IPS-NIHi11 (cell line): ENCODE results near the gene SRD5A3.

Experiments used
- DNase-seq: peaks from one replicate; pipeline ENCODE4 v3.0.0; 2012; ENCODE audit warnings: mixed read lengths, low spot score

Gene SRD5A3

DNA sequence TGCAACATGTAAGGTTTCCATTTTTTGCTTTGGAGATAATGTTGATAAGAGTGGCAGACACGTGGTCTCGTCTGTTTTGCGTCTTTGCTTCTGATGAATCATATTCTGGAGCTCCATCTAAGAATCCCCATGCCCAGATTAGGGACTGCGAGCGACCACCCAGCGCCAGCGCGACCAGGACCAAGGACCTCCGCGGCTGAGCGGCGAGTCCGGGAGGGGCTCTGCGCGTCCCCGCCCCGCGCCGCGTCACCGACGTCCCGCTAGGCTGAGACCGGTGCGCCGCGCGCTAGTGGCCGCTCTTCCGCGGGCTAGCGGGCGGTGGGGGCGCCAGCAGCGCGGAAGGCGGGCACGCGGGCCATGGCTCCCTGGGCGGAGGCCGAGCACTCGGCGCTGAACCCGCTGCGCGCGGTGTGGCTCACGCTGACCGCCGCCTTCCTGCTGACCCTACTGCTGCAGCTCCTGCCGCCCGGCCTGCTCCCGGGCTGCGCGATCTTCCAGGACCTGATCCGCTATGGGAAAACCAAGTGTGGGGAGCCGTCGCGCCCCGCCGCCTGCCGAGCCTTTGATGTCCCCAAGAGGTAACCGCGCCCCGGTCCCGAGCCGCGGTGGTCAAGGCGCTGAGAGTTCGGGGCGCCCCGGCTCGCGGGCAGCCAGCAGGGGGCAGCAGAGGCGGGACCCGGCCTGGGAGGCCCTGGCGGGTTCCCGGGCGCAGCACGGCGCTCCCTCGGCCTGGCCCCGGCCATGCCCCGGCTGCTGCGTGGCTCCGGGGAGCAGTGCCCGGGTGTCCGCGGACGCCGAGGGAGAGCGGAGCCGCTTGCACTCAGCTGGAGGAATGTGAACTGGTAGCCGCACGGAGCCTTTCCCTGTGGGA is at the start of gene SRD5A3:
TSS of gene SRD5A3 (plus strand) at position 263 of the 871 bp plus-strand sequence. CDS start at position 358, 95 bp downstream.
- peak; percentile 95 for DNase-seq

DNA sequence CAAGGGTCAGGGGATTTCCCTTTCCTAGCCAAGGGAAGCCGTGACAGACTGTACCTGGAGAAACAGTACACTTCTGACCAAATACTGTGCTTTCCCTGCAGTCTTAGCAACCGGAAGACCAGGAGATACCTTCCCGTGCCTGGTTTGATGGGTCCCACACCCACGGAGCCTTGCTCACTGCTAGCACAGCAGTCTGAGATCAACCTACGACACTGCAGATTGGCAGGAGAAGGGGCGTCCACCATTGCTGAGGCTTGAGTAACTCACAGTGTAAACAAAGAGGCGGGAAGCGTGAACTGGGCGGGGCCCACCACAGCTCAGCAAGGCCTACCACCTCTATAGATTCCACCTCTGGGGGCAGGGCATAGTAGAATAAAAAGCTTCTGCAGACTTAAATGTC is 48.7 kb upstream of the SRD5A3 start:
- DNase-seq, result no peak

DNA sequence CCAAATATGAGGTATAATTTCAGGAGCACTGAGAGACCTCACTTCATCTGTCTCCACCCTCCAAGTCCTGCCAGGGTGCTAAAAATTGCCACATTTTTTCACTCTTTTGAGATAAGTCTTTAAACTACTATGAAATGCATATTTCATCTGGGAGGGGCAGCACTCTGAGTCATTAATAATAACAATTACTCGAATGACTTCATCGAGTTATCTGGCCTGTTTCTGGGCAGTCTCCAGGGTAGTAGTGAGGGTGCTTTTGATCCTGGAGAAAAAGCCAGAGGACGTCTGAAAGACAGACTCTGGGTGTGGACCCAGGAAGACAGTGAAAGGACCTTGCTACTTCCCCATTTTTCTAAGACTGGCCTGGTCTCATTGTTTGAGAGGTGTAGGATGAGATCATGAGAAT is 42.3 kb upstream of the SRD5A3 start:
- DNase-seq, result peak; percentile 10

DNA sequence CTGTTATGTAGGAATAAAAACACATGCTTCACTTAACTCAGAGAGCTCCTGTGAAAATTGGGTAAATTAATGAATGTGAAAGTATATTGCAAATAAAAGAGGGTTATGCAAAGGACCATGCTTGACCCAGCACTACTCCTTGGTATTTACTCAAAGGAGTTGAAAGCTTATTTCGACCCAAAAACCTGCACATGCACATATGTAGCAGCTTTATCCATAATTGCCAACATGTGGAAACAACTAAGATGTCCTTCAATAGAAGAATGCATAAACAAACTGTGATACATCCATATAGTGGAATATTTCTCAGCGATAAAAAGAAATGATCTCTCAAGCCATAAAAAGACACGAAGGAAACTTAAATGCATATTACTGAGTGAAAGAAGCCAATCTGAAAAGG is 41.7 kb upstream of the SRD5A3 start:
- DNase-seq, result no peak

DNA sequence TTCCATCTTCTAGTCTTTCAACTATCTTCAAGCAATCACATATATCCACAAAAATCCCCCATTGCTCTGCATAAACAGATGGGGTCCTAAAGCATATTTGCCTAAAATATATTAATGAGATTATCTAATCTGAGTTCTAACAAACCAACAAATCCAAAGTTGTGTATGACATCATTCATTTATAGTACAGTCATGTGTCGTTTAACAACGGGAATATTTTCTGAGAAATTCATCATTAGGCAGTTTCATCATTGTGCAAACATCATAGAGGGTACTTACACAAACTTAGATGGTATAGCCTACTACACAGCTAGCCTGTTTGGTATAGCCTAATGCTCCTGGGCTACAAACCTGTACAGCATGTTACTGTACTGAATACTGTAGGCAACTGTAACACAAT is 38.0 kb upstream of the SRD5A3 start:
- DNase-seq, result no peak

DNA sequence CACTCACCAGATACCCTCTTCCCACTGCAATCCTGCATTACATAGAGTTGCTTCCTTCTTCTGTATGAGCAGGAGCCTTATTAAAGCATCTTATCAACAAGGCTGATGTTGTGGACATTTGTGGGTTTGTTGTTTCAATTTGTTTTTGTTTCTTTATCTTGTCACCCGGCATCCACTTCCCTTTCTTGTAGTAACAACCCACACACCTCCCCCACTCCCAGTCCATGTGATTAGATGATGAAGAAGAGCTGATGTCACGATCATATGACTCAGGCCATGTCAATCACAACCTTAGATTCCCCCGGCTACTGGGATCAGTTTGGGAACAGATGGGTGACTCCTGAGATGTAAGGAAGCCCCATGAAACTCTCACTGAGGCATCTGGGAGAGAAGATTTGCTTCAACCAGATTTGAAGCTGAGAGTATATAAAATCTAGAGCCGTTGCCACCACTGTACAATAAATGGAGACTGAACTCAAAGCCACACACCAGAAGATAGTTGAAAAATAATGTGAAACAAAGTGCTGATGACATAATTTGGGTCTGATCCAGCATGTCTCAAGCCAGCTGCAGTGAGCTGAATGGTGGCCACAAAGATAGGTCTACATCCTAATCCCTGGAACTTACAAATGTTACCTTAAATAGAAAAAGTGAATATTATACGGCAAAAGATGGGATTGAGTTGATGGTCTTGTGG is 34.1 kb upstream of the SRD5A3 start:
- DNase-seq, result no peak

DNA sequence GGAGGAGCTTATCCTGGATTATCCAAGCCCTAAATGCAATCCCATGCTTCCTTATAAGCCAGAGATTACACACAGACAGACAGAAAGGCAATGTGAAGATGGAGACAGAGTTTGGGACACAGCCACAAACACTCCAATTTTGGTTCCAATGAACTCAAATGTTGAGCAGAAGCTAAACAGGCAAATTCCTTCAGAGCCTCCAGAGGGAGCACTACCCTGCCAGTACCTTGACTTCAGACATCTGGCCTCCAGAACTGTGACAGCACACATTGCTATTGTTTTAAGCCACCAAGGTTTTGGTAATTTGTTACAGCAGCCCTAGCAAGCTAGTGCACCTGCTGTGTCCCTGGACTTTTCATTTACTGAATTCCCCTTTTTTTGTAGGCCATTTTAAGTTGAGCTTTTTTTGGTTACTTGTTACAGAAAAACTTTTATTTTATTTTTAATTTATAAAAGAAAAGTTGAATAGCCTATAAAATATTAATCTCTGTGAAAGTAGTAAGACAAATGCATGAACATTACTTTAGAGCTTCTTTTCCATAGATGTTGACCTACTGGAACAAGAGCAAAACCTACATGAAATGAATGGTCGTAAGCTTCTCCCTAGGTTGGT is 33.4 kb upstream of the SRD5A3 start:
- DNase-seq, result peak; percentile 35

DNA sequence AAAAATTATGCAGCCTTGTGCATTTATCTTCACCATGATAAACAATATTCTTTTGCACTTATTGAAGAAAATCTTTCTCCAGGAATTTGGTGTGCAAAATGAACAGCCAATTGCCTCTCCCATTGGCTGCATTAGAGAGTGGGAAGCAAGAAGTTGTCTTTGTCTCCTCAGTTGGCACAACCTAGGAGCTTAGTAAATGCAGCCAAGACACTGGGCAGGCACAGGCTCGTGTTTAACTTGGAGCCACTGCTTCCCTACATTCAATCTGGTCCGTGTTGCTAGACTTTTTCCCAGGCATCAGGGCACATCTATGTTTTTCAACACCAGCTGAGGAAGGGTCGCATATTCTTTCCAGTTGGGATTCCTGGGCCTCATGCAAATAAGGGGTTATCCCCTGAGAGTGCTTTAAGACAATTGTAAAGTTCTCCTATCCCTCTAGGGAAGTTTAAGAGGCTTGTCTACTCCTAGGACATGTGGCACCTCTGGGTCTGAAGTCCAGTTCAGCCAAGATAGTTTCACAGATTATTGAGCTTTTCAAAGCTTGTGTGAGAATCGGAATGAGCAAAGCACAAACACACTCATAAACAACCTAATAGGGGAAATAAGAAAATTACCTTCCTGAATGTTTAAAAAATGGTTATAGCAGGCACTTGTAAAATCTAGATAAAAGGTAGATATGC is 31.8 kb upstream of the SRD5A3 start:
- DNase-seq, result no peak

DNA sequence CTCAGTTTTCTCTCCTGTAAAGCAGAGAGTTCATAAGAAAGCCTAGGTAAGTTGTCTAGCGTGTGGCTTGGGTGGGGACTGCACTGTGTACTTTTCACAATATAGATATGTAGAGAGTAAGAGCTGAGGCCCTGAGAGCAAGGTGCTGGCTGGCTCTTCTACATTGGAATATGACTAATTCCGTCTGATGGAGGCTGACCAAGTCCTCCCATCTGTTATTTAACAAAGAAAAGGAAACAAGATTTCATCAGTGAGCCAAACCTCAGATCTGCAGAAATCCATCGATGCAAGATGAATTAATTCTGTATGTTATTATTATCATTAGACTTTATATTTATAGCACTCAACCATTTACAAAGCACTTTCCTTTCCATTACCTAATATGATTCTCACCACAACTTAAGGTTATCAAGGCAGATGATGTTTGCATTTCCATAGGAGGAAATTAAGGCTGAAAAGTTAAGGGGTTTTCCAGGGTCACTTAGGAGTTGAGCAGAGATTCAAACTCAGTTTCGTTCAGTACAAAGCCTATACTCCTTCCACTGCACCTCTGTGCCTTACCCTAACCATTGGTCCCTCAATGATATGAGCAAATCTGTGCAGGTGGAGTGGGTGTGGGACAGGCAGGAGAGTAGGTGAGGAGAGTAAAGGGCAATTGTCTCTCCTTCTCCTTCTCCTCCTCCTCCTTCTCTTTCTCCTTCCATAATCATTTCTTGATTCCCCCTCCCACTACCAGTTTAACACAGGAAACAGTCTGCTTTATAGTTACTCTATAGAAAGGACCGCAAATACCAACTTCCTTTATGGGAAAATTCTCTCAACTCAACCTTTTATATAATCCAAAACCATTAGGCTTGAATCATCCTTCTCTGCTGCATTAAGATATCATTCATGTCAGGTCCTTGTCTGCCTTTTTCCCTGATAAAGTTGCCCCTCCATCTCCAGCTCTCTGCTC is 27.6 kb upstream of the SRD5A3 start:
- DNase-seq, result no peak

DNA sequence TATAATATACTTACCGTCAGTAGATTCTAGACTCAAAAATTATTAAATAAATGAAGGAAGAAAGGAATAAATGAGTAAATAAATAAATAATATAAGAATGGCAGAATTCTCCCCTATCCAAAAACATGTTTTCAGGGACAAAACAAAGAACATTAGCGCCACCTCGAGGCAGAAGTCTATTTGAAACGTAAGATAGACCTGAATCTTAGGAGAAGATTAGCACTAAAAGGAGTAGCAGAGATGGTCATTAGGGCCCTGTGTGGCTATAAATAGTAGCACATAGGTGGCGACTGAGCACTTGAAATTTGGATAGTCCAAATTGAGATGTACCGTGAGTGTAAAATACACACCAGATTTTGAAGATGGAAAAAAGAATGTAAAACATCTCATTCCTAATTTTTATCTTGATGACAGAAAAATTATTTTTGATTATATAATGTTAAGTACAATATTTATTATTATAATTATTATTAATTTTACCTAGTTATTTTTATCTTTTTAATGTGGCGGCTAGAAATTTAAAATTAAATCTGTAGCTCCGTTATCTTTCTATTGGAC is 24.3 kb upstream of the SRD5A3 start:
- DNase-seq, result peak; percentile 59

DNA sequence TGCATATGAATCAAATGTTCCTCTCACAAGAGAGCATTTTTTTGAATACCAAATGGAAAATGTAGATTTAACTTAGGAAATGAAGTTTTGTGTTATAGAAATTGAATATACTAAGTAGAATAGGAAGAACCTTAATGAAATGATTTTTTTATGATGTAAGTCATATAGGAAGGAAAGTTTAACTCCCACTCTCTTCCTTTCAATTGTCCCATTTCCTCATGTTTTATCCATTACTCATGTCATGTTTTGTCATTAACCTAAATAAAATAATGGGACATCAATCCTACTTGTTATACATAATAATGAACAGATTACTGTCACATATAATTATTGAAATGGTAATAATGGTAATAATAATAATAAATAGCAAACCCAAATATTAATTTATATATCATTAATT is 22.7 kb upstream of the SRD5A3 start:
- no peak for DNase-seq

DNA sequence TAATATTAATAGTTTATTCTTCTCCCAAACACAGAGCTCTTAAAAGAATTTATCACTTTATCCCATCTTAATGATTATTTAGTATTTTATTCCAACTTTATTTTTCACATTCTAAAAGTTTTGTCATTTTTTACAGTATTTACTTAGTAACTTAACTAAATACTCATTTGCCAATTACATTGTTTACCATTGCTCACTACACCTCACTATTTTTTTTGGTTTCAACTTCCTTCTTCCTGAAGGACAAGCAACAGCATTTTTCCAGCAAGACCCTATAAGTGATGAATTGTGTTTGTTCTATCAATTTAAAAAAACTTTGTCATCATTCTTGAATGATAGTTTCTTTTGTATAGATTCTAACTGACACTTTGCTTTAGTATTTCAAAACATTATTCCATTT is 19.4 kb upstream of the SRD5A3 start:
- DNase-seq, result no peak

DNA sequence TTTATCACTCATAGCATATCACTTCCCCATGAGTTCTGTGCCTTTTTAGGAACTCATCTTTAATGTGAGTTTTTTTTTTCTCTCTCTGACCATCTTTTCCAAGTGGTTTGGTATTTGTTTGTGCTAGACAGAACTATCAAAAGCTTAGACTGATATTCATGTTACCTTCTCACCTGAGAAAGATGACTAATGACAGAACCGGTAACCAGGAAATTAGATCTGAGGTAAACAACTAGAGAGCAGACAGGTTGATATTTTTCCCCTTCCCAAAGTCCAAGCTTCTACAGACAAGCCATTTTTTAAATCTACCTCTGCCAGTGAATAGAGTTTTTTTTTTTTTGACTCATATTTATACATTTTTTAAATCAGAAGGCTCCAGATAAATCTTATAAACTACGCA is 17.0 kb upstream of the SRD5A3 start:
- no peak for DNase-seq

DNA sequence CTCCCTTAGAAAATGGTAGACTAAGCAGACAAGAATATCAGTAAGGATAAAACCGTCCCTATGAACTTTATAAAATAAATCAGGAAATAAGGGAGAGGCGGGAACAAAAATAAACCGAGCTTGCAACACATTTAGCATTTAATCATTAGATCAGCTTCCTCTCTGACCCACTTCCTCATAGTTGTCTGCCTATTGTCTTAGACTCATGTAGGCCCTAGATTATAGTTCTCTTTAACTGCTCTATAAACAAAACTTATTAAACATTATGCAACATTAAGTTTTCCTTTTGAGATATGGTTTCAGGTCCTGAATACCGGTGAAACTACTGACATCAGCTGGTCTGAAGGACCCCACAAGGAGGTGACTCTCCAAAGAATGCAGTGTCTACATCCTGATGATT is 15.8 kb upstream of the SRD5A3 start:
- no peak for DNase-seq

DNA sequence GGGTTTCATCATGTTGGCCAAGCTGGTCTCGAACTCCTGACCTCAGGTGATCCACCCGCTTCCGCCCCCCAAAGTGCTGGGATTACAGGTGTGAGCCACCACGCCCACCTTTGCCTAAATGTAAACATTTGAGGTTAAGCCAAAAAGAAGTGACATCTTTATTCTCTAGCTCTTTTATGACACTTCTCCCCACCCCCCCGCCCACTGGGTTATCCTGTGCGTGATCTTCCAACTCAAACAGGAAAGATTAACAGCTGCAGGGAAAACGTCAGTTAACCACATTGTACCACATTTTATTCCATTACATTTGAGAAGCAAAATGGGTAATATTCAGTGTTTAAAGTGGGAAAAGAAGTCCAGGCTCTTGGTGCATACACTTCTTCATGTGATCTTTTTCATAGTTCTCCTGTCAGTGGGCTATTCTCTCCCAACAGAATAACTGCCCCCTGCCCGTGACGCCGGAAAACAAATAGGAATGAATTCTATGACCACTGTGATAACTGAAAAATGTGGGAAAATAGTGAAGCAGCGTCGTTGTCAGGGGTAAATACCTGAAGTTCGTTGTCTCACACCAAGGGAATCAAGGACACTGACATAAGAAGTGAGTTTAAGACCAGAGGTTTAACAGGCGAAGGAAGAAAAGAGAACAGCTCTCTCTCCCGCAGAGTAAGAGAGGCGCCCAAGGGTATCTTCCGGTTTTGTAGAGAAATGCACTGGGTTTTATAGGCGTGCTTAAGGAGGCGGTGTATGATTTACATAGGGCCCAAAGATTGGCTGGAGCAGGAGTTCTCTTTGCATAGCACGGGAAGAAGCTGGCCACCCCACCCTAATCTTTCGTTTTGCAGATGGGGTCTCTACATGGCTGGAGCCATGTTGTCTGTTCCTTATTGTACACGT is 9.7 kb upstream of the SRD5A3 start:
- DNase-seq, result no peak

DNA sequence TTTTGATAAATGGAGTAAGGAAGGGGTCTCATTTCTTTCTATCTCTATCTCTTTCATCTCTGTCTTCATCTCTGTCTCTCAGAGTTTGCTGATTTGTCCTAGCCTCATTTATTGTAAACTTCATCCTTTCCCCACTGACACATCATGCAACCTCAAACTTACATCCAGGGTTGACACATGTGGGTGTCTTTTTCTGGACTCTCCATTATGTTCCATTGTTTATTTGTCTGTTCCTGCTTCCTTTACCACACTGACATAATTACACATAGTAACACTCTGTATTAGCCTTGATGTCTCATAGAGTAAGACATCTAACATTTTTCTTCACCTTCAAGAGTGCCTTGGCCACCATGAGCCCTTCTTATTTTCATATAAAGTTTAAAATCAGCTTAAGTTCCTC is 8.1 kb upstream of the SRD5A3 start:
- no peak for DNase-seq

DNA sequence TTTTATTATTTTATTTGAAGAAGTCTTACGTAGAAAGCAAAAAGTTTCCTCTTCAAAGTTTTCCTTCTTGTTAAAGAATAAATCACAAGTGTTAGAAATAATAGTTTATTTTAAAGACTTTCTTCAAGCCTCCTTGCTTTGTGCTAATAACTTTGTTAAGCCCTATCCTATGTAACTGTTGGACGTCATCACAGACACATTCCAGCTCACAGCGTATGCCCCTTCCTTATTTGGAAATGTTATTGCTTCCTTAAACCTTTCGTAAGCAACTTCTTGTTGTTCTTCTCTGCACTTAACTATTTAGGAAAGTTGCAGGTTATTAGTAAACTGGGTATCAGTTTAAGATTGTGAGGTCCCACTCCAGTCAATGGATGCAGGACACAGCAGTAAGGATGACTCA is 7.6 kb upstream of the SRD5A3 start:
- DNase-seq, result no peak

DNA sequence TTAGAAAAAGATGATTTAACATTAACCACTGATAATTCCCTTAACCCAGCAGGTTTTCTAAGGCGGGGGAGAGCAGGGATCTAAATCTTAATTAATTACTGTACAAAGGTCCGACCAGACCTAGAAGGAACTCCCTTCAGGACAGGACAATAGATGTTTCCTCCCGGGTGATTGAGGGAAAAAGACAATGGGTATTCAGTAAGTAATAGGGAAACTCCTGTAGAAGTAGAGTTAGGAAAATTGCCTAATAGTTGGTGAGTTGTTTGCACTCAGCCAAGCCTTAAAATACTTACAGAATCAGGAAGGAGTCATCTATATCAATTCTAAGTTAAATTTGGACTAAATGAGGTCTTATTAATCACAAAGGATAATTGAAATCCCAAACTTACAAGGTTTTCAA is 5.8 kb upstream of the SRD5A3 start:
- DNase-seq, result no peak

DNA sequence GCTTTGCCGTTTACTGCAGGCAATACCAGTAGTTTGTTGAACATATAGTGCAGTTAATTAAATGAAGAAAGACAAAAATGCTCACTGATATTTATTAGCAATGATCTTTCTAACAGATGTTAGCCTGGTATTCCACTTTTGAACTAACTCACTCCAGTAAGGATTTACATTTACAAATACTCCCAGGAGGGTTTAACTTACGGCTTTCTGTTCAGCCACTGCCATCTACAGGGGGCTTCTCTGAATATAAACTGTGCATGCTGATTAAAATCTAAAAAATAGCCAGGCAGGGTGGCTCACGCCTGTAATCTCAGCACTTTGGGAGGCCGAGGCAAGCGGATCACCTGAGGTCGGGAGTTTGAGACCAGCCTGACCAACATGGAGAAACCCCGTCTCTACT is 2.2 kb upstream of the SRD5A3 start:
- DNase-seq, result no peak

DNA sequence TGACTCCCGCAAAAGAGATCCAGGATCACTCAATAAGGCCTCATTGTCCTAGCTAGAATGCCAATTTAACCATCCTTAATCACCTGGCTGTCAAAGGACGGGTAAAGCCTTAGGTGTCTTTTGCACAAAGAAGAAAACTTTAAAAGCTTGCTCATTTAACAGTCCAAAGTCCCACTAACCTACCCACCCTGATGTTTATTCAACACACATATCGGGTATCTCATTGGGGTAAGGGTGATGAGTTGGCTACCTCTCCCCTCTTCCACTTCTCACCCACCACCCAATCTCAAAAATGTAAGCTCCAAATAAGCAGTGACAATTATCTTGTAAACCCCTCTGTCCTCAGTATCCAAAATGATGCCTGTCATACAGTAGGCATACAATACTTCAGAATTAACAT is 988 bp upstream of the SRD5A3 start:
- DNase-seq, result no peak
